ENCODE data around the gene EXOSC9.
"Not testable (repeated sequence)": the region's sequence is repeated elsewhere in the genome, so short reads cannot be mapped to it uniquely, and the experiment has no call there.

EXOSC9 gene, protein sequence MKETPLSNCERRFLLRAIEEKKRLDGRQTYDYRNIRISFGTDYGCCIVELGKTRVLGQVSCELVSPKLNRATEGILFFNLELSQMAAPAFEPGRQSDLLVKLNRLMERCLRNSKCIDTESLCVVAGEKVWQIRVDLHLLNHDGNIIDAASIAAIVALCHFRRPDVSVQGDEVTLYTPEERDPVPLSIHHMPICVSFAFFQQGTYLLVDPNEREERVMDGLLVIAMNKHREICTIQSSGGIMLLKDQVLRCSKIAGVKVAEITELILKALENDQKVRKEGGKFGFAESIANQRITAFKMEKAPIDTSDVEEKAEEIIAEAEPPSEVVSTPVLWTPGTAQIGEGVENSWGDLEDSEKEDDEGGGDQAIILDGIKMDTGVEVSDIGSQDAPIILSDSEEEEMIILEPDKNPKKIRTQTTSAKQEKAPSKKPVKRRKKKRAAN

DNA sequence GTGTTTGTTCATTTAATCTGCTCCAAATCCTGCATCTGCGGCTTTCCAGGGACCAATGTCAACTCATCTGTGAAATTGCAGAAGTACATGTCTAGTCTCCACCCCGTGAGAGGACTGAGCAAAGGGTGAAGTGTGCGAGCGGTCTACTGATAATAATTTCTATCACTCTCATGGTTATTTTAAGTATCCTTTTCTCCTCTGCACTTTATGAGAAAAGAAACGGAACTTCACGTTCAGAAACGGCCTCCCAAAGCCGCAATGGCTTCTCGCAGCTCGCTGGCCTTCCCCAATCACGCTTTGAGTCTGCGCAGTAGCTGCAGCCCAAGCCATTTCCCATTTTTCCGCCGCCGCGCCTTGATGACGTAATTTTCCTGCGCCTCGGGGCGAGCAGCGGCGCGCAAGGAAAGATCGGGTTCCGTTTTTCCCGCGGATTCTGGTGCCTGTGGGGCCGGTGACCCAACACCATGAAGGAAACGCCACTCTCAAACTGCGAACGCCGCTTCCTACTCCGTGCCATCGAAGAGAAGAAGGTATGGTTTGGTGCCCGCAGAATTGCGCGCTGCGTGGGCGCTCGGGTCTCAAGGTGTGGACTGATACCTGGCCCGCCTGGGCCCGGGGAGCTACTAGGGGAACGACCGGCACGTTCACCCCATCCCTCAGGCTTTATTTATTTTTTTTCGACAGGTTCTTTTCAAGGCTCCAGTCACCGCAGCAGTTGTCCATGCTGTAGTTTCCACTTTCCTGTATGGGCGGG, at the start of gene EXOSC9:
Gene EXOSC9, plus strand, starts transcription at position 363 of the 754 bp plus-strand sequence. Its CDS starts 102 bp downstream, at position 465.
- DNase-seq = peak; percentile 83

DNA sequence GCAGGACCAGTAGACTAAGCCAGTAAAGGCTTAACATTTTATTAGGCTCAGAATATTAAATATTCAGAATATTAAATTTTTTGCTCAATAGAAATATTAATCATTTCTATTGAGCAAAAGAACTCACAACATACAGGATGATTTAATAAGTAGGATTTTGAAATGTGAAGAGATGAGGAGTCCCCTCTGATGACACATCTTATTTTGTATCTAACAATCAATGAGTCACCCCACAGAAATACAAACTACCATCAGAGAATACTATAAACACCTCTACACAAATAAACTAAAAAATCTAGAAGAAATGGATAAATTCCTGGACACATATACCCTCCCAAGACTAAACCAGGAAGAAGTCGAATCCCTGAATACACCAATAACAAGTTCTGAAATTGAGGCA, 49.0 kb upstream of the EXOSC9 start:
- DNase-seq = not testable (repeated sequence)

DNA sequence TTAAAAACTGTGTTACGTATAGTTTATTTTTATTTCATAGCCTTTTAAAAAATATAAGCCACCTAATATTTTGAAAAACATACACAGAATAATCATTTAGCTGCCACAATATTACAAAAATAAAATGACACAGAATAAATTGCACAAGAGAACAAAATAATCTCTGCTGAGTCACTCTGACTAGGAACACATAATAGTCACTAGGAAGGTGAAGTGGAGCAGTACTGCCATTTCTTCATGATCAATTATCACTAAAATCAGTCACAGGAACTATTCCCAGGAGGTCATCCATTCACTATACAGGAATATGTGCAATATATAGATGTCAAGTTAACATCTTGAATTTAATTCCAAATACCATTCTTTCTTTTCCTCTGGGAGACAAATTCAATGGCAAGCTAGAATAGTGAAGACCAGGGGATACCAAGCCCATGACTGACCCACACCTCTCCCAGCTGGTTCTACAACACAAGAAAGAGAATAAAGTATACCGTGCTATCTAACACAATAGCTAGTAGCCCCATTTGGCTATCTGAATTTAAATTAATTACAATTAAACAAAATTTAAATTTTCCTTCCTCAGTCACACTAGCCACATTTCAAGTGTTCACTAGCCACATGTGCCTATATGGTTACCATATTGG, 42.1 kb upstream of the EXOSC9 start:
- no peak for DNase-seq

DNA sequence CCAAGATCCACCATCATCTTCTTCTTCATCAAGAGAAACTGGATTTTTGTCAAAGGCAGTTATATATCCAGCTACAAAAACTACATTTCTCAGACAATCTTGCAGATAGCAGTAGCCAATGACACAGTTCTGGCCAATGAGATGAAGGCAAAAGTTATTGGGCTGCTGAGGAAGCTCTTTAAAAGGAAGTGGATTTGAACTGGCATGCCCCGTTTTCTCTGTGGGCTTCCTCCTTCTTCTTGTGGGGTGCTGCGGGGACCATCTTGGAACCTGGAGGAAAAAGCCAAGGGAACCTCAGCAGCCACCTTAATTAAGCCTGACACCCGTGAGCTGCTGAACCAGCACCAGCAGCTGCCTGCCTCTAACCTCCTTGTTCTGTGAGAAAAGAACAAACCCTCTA, 40.9 kb upstream of the EXOSC9 start:
- DNase-seq = no peak

DNA sequence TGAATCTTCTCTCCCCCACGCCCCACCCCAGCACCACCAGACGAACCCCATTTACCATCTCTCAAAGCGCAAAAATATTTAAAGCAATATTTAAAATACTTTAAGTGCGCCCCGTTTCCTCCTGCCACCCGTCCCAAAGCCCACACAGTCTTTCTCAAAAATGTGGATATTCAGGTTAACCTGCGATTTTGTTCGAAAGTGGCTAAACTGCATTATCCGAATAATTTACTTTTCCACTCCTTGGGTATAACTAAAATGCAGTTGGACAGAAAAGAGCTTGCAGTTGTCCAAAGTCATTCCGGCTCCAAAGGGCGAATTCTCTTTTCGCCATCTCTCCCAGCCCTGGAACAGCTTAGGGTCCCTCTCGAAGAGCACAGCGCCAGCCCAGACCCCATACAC, 36.8 kb upstream of the EXOSC9 start:
- DNase-seq = no peak

DNA sequence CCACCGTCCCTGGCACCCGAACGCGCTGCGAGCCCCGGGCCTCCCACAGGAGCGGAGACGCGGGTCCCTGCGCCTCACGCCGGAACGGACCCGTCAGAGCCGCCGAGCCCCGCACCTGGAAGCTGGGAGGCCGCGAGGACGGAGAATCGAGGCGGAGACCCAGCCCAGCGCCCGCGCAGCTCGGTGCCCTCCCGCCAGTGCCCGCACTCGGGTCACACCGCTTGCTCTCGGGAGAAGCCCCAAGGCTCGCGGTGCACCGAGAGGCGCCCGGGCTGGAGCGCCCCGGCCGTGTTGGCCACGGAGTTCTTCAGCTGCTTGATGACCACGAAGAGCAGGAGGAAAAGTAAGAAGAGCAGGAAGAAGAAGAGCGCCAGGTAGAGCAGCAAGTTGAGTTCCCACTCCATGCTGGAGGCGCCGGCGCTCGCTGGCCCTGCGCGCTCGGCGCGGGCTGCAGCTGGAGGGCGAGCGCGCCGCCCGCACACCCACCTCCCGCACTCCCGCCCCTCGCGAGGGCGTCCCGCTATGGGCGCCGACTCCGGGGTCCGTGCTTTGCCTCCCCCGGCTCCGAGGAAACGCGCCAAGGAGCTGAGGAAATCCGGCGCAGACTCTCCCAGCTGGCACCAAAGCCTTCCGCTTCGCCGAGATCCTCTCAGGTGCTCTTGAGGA, 36.3 kb upstream of the EXOSC9 start, which contains the start of gene SMIM43:
Gene SMIM43, minus strand, starts transcription at position 463 of the 666 bp plus-strand sequence. Its CDS starts 59 bp downstream, at position 404.
- no peak for DNase-seq

DNA sequence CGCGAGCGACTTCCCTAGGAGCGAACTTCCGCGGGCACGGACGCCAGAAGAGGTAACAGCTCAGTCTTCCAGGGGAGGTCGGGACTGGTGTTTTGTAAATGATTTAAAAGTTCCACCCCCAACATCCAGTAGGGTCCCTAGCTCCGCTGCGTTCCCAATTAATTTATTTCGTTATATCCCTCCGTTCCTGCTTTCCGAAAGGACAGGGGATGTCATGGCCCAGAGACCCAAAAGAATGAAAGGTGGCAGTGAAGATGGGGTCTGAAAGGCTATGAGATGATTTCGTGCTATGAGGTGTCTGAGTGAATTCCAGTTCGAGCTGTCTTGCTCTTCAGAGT, 35.8 kb upstream of the EXOSC9 start:
- DNase-seq = no peak

DNA sequence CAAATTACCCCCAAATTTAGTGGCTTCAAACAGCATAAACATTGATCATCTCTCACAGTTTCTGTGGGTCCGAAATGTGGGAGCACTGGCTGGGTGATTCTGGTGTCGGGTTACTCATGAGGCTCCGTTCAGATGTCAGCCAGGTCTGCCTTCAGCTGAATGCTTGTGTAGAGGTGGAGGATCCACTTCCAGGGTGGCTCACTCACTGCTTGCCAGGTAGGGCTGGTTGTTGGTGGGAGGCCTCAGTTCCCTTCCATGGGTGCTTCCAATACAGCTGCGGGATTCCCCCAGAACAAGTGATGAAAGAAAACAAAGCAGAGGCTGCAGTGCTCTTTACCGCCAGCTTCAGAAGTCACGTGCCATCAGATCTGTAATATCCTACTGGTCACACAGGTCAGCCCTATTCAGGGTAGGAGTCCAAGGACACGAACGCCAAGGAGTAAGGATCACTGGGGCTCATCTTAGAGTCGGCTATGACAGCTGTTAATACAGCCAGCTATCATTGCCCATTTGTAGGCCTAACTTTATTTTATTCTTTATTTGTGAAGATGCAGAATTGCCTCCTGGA, 35.1 kb upstream of the EXOSC9 start:
- no peak for DNase-seq

DNA sequence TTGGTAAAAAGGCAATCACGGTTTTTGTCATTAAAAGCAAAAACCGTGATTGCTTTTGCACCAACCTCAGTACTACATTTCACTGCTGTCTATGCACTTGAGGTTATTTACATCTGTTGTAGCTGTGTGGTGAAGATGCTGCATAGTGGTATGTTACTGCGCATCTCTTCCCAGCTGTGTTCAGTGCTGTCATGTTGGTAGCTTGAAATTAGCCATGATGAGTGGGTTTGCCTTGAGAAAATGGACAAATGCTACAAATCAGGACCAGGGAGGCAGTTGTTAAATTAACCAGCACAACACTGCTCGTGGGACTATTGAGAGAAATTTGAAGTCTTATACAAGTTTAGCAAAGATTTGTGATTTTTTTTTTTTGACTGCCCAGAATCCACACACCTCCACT, 34.0 kb upstream of the EXOSC9 start:
- DNase-seq = no peak

DNA sequence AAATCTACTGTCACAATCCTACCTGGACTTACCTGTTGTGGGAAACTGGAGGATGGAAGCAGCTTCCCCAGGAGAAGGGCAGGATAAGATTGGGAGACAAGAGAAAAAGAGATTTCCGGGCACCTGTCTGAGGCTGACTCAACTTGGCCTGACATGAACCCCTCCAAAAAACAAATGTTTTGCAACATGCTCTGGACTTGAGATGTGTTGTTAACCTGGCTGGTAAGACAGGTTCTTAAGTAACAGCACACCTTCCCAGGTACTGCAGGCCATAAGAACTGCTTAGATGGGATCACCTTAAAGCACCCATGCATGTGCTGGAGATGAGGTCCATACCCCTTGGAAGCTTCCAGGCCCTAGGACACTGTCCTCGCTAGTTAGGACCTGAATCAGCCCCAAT, 31.8 kb upstream of the EXOSC9 start:
- DNase-seq = no peak

DNA sequence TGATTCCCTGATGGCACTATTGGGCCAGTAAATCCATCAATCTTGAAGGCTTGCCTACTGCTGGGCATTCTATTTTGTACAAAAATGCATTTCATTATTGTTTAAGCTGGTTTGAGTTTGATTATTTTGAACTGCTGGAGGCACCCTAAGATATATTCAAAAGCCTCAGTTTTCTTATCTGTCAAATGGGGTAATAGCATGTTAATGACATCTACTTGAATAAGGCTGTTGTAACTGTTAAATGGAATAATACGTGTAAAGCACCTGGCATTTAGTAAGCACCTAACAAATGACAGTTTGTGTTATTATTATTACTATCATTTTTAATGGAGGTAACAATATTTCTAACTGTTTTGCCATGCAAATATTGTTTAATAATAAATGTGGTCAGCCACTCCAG, 29.3 kb upstream of the EXOSC9 start:
- DNase-seq = no peak

DNA sequence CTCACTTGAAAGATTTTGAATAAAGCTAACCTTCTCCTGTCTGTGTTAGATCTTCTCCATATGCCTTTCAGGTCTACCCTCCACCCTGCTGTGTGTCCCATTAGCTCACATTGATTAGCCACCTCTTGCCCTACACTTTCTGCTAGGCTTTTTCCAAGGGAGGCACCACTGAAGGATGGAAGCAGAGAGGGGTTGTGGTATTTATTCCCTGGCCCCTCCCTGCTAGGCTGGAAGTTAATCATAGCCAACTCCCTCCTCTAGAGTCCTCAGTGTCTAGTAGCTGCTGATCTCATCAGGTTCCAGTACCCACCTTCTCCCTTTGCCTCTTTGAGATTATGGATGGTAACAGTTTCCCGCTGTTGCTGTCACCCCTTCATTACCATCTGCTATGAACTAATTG, 27.2 kb upstream of the EXOSC9 start:
- no peak for DNase-seq

DNA sequence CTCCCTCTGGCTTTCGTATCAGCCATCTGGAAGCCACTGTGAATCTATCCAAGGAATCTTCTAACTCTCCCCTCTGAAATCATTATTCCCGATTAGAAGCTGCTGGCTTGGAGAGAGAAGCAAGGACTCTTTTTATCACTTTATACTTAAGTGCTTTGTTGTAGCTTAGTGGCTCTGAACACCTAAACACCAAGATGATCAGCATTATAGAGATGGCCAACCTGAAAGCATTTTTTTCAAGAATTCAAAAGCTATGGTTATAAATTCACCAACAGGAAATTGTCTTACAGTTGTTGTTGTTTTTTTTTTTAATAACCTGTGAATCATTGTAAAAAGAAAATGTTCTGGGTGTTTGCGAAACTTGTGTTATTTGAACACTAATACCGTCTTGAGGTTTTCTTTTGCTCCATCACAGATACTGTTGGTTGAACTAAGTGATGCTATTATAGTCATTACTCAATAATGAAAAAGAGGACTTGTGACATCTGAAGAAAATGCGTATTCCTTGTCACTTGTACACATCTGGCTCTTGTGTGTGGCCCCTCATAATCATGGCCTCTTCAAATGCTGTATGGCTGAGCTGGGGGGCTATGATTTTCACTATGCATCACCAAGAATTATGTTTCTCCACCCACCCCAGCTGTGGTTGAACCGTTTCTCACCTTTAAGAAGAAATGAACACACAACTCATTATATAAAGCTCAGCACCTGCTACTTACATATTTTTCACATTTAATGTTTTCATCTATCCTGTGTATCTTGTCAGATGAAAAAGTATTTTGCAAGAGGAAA, 24.3 kb upstream of the EXOSC9 start:
- DNase-seq = no peak

DNA sequence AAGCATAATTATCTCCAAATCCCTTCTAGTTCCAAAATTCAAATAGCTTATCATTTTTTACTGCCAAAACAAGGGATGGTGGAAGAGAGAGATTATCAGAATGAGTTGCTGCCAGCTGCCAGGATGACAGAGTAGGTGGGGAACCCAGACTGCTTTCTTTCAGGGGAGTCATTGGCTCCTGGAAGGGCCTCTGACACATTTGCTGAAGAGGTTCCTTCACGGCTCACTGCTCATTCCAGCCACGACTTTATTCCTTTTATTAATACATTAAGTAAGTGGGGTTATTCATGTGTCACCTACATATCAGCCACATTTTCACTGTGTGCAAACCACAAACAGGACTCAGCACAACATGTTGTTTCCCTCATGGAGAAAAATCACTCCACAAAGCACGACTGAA, 23.5 kb upstream of the EXOSC9 start:
- no peak for DNase-seq

DNA sequence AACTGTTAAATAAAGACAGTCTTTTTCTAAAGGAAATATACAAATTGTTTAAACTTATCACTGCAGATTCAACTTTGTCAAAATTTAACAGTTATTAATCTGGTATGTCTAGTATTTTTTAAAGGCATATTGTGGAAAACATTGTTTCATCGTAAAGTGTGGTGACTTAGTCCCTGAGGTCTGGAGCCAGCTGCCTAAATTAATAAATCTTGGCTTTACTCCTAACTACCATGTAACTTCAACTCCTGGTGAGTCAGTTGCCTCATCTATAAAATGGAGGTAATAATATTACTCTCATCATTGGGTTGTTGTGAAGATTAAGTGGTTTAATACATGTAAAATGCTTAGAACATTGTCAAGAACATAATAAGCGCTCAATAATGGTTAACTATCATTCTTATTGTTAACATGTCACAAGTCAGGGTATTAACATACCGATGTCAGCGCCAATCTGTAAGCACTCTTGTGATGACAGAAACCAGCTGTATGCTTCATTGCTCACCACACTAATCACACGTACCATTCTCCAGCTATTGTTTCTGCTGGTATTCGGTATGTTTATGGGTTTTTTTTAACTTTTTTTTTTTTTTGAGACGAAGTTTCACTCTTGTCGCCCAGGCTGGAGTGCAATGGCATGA, 22.0 kb upstream of the EXOSC9 start:
- DNase-seq = no peak

DNA sequence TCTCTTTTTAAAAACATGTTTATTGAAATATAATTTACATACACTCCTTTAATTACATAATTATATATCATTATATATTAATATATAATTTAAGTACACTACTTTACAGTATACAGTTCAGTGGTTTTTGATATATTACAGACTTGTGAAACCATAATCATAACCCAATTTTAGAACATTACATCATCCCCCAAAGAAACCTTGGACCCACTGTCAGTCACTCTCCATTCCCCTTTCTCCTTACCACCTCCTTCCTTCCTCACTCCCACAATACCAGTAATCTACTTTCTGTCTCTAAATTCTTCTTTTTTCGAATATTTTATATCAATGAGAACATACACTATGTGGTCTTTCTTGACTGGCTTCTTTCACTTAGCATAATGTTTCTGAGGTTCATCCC, 17.9 kb upstream of the EXOSC9 start:
- DNase-seq = no peak

DNA sequence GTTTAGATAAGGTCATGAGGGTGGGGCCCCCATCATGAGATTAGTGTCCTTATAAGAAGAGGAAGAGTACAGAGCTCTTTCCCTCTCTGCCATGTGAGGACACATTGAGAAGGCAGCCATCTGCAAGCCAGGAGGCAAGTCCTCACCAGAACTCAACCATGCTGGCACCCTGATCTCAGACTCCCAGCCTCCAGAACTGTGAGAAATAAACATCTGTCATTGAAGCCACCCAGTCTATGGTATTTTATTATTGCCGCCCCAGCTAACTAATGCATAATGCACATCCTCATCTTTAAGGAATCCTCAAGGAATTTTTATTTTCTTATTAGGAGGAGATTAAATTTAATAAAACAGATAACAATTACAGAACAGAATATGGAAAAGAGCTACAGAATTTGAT, 16.7 kb upstream of the EXOSC9 start:
- DNase-seq = no peak

DNA sequence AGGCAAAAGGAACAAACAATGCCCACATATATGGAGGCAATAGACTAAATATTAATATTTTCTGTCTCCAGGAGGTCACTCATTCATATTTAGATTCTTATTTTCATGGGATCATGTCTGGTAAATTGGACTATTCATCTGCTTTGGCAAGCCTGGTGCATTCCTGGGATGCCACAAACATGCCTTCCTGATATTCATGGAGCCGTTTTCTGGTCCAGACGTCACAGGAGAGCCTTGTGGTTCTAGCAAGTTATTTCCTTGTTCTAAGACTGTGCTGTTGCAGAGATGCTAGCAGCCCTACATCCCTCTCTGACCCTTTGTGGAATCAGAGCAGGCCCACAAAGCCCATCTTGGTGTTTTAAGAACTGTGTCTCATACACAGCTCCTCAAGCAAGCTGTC, 16.1 kb upstream of the EXOSC9 start:
- DNase-seq = no peak

DNA sequence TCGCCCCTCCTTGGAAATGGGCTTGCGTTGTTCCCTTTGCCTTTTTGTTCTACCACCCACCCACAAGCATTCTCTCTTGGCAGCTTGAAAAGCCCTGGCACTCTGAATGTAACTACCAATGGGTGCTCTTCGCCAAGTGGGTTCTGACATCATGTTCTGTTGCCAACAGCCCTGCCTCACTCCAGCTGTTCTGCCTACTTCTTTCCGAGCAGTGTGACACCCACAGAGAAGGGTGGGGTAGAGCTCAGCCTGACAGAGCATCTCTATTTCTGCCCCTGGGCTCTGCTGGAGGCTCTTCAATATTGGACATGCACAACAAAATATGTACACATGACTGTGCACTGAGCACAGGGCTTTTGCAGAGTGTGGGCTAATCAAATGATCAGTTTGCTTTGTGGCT, 15.6 kb upstream of the EXOSC9 start:
- no peak for DNase-seq

DNA sequence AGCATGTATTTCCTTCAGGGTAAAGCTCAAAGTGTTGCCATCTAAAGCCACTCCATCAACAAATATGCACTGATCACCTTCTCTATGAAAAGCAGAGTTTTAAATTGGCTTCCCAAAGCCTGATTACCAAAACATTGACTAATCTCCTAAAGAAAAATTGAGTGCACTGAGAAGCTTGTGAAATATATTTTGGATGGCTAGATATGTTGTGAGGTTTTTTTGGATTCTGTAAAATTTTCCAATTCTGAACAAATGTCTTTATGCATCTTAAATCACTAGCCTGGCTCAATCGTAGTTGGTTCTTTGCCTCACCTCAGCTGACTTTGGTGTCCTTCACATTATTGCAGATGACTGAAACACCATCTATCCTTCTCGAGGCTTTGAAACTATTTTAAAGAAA, 14.9 kb upstream of the EXOSC9 start:
- no peak for DNase-seq

DNA sequence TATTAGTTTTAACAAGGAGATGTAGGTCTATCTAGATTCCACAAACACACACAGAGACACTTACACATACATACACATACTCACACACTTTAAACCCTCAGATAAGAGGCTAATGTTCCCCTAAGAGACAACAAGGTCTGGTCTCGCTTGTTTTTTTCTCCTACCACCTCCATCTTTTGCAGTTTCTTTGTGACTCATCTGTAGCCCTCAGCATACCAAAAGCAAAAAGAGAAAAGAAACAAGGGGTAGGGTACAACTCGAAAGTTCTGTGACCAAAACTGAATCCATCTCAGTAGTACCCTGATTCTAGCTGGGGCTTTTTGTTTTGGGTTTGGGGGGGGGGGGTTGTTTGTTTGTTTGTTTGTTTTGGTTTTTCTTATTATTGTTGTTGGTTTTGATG, 12.2 kb upstream of the EXOSC9 start:
- DNase-seq = no peak

DNA sequence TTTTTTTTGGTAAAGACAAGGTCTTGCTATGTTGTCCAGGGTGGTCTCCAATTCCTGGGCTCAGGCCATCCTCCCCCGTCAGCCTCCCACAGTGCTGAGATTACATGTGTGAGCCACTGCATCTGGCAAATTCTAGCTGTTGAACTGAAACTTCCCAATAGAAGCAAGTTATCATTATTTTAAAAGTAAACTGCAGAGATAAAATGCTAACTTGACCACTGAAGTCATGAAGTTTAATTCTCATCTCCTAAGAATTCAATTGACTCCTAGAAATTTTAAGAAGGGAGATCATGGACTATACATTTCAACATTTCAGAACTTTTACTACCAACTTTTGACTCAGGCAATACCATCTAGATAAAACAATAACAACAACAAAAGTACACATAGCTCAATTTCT, 11.7 kb upstream of the EXOSC9 start:
- no peak for DNase-seq

All from NCI-H2227 treated with DMSO at 0.1 percent for 48 hours (cell line).